Measurements from ENCODE around the gene PEPD.
"Not testable (repeated sequence)": the region's sequence is repeated elsewhere in the genome, so short reads cannot be mapped to it uniquely, and the experiment has no call there.

The PEPD gene

GRCh38 chr19:33521480-33522370 lies at the start of gene PEPD:
Gene PEPD (minus strand): TSS chr19:33521791. CDS start chr19:33521760, 31 bp downstream.
- DNase-seq (ENCODE audit: low read depth in 2 of 2, low spot score in 1 of 2): peak; percentile 72 to 80

GRCh38 chr19:33569821-33570220 lies 48.2 kb upstream of the PEPD start:
- DNase-seq (ENCODE audit: low read depth in 2 of 2, low spot score in 1 of 2): no peak

GRCh38 chr19:33568706-33569105 lies 47.1 kb upstream of the PEPD start:
- DNase-seq (ENCODE audit: low read depth in 2 of 2, low spot score in 1 of 2): no peak

- DNase-seq (ENCODE audit: low read depth in 2 of 2, low spot score in 1 of 2): no peak
Observed at GRCh38 chr19:33564836-33565338, 43.3 kb upstream of the PEPD start.

DNA sequence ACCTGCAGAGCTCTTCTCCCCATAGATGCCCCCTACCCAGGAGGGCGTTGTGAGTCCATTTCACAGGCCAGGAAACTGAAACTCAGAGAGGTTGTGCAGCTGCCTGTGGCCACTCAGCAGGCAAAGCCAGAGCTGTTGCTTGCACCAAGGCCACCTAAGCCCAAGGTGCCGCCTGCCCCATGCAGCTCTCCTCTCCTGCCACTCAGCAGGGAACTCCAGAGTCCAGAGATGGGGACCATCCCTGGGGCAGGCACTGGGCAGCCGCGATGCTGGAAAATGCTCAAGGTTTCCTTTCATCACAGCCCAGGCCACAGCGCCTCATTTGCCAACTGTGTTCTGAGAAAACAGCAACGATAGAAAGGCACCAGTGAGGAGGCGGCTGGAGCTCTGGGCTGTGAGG lies 41.0 kb upstream of the PEPD start:
- DNase-seq (ENCODE audit: low read depth in 2 of 2, low spot score in 1 of 2): no peak

DNA sequence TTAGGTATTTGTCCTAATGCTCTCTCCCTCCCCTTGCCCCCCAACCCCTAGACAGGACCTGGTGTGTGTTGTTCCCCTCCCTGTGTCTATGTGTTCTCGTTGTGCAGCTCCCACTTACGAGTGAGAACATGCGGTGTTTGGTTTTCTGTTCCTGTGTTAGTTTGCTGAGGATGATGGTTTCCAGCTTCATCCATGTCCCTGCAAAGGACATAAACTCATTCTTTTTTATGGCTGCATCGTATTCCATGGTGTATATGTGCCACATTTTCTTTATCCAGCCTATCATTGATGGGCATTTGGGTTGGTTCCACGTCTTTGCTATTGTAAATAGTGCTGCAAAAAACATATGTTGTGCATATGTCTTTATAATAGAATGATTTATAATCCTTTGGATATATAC lies 40.1 kb upstream of the PEPD start:
- DNase-seq (ENCODE audit: low read depth in 2 of 2, low spot score in 1 of 2): not testable (repeated sequence)

DNA sequence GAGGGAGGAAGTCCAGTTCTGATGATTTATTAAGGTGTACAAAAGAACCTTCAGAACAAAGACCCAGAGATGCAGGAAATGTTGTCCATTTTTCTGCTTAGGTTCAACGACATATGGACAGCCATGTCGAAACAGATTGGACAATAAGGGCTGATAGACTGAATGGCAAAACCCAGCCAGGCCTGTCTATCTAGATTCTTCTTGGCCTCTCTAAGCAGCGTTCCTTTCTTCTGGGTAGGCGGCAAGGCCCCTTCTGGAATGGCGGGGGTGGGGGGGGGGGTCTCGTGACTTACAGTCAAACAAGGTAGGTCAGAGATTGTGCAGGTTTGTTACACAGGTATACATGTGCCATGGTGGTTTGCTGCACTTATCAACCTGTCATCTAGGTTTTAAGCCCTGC lies 39.7 kb upstream of the PEPD start:
- DNase-seq (ENCODE audit: low read depth in 2 of 2, low spot score in 1 of 2): no peak

DNA sequence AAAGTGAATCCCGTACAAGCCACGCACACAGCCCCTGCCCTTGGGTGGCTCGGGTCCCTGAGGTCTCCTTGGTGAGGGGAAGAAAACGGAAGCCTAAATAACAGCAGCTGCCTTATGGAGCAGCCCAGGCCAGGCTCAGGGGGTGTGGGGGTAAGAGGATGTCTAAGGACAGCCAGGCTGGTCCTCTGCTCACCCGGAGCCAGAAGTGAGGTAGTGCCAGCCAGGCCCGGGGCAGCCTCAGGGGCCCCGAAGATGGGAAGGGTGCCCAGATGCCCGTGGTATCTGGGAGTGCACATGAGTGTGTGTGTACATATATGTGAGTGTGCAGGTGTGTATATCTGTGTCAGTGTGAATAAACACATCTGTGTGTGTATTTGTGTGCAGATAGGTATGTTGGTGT lies 38.4 kb upstream of the PEPD start:
- no peak for DNase-seq (ENCODE audit: low read depth in 2 of 2, low spot score in 1 of 2)

- no peak for DNase-seq (ENCODE audit: low read depth in 2 of 2, low spot score in 1 of 2)
Observed at GRCh38 chr19:33558856-33559255, 37.3 kb upstream of the PEPD start.

GRCh38 chr19:33558151-33558550 lies 36.6 kb upstream of the PEPD start:
- no peak for DNase-seq (ENCODE audit: low read depth in 2 of 2, low spot score in 1 of 2)

DNA sequence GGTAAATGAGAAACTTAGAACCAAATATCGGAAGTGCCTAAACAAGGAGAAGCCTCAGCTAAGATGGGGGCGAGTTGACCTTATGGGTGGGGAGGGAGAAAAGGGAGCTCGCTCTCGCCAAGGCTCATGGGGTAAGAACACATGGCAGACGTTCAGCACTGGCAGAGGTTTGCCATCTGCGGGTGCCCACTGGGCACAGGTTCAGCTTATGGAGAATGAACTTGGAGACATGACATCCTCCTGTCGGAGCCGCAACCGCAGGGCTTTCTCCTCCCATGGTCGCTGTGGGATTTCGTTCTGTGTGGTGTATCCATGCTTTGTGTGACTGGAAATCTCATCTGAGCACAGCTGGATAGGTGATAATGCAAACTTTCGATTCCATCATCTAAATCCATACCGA lies 36.1 kb upstream of the PEPD start:
- no peak for DNase-seq (ENCODE audit: low read depth in 2 of 2, low spot score in 1 of 2)

- DNase-seq (ENCODE audit: low read depth in 2 of 2, low spot score in 1 of 2): no peak
Observed at GRCh38 chr19:33557196-33557595, 35.6 kb upstream of the PEPD start.

DNA sequence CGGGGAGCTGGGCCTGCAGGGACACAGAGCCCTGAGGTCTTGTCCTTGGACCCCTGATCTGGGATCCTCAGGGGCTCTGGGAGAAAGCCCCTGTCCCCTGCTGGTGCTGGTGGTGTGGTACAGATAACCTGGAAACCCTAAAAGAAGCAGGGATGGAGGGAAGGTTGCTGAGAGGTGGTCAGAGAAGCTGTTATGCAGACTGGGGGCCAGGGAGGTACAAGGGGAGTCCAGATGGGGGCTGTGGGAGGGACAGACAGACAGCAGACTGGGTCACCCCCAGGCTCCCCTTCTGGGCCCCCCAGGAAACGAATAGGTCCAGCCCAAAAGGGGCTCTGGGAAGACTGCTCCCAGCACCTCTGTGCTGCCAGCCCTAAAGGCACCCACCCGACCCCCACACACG lies 34.7 kb upstream of the PEPD start:
- DNase-seq (ENCODE audit: low read depth in 2 of 2, low spot score in 1 of 2): no peak

DNA sequence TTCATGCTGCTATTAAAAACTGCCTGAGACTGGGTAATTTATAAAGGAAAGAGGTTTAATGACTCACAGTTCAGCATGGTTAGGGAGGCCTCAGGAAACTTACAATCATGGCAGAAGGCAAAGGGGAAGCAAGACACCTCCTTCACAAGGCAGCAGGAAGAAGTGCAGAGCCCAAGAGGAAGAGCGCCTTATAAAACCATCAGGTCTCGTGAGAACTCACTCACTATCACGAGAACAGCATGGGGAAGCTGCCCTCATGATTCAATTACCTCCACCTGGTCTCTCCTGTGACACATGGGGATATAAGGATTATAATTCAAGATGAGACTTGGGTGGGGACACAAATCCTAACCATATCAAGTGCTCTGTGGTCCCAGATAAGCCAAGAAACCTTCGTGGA lies 34.1 kb upstream of the PEPD start:
- DNase-seq (ENCODE audit: low read depth in 2 of 2, low spot score in 1 of 2): not testable (repeated sequence)

DNA sequence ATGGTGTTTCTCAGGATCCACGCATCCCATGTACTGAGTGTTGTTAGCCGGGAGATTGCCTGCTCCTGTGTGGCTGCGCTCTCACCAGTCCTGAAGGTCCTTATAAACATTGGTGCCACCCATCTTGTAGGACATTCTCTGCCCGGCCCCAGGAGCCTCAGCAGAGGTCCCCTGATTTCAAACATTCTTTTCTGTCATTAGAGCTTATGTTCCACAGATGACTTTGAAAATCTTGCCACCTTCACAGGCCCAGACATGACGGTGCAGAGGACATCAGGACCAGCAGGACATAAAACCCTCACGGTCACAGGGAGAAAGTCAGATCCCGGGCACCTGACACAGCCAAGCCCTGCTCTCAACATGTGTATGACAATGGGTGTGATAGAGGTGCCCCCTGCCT lies 33.2 kb upstream of the PEPD start:
- no peak for DNase-seq (ENCODE audit: low read depth in 2 of 2, low spot score in 1 of 2)

DNA sequence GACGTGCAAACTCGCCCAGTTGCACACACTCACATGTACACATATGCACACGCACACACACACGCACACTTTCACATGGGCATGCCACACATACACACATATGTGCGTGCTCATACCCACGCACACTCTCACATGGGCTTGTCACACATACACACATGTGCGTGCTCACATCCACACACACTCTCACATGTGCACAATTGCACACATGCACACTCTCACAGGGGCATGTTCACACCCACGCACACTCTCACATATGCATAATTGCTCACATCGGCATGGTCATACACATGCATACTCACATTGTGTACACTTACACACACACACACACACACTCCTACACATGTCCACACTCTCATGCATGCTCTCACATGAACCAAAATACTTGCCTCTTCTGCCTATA lies 32.8 kb upstream of the PEPD start:
- DNase-seq (ENCODE audit: low read depth in 2 of 2, low spot score in 1 of 2): no peak

- DNase-seq (ENCODE audit: low read depth in 2 of 2, low spot score in 1 of 2): no peak
Observed at GRCh38 chr19:33553530-33554310, 32.1 kb upstream of the PEPD start.

DNA sequence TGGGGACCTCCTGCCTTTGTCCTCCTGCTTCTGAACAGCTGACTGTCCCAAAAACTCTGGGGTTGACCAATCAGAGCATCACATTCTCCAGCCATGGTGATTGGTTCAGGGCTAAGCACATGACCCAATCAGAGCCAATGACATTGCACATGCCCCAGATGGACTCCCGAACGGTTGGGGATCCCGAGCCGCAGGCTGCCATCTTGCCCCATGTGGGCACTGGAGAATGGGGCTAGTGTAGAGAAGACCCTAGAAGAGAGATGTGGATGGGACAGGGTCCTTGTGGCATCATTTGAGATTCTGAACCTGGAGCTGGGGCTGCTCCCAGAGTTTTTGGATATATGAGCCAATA lies 31.3 kb upstream of the PEPD start:
- no peak for DNase-seq (ENCODE audit: low read depth in 2 of 2, low spot score in 1 of 2)

DNA sequence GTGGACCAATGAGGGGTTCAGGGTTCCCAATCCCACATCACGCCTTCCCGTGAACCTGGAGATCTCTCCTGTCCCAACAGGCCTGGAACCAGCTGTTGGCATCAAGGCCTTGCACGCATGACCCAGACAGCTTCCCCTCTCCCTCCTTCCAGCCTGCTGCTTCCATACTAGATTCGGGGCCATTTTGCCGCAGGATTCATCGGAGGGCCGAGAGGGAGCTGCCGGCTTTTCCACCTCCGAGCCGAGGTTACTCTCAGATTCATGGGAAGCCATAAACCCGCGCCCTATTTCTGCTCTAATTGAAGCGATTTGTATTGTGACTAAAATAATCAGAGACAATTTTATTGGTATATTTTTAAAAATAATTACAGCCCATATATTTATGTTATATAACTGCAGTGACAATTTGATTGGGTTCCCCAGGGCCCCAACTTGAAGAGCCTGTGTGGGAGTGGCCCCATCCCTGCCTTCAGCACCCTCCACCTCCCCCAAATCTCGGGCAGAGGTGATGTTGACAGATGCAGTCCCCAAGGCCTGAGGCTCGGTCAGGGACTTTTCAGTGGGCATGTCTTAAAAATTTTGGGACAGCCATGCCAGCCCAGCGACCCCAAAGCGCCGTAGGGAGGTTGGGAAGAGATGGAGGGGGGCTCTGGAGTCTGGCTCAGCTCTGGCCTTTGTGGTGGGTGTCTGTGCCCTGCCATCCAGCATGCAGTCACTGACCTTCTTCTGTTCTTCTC lies 30.8 kb upstream of the PEPD start:
- no peak for DNase-seq (ENCODE audit: low read depth in 2 of 2, low spot score in 1 of 2)

DNA sequence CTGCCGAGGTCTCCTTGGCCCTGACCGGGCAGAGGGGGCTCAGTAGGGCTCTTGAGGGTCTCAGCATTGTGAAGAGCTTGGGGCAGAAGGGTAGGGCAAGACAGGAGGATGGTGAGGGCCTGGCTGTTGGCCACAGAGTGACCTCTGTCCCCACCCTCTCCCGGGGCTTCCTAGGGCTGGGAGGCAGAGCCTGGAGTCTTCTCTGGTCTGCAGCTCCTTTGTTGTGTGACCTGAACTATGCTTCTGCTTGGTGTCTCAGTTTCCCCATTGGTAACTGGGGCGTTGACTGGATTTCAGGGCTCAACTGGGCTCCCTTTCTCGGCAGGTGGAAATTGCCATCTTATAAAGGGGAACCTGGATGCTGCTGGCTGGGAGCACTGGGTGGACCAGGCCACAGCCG lies 30.1 kb upstream of the PEPD start:
- no peak for DNase-seq (ENCODE audit: low read depth in 2 of 2, low spot score in 1 of 2)

DNA sequence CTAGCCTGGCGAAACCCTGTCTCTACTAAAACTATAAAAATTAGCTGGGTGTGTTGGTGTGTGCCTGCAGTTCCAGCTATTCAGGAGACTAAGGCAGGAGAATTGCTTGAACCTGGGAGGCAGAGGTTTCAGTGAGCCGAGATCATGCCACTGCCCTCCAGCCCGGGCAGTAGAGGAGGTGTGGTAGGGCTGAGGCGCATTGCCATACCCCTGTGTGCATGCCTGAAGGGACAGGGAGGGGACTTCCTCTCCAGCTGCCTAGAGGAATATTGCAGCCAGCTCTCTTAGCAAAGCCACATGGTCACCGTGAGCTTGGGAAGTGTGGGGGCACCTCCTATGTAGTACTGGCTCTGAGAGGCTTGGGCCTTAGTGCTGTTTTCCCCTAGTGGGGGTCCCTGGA lies 29.2 kb upstream of the PEPD start:
- DNase-seq (ENCODE audit: low read depth in 2 of 2, low spot score in 1 of 2): no peak

GRCh38 chr19:33547676-33548075 lies 26.1 kb upstream of the PEPD start:
- DNase-seq (ENCODE audit: low read depth in 2 of 2, low spot score in 1 of 2): no peak
